ENCODE data around the gene VDAC2. TPM values are rescaled to one million over a fixed set of nuclear protein-coding genes. Genes with fewer than 3 reads are reported as not detected.
"Not testable (repeated sequence)": the region's sequence is repeated elsewhere in the genome, so short reads cannot be mapped to it uniquely, and the experiment has no call there.

Gene VDAC2
- total and polyA plus RNA-seq, 5 donors, result 362 to 429 (median 371) TPM

DNA sequence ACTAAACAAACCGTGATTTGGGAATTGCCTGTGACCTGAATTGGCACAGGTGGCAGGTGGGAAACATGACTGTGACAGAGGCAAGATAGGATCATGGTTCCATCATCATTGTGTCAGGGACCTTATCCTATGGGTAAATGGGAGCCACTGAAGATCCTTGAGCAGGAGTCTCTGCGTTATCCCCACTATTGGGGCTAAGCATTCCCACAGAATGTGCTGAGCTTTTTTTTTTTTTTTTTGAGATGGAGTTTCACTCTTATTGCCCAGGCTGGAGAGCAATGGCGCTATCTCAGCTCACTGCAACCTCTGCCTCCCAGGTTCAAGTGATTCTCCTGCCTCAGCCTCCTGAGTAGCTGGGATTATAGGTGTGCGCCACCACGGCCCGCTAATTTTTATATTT is 10.6 kb upstream of the VDAC2 start:
- H3K4me3 ChIP-seq (ENCODE audit: low read length); H3K9me3 ChIP-seq (ENCODE audit: control insufficient read depth, low read length); intact Hi-C loops (cut with DNase I); DNase-seq; H3K27me3 ChIP-seq (ENCODE audit: control insufficient read depth, insufficient read depth); H3K27ac ChIP-seq (ENCODE audit: low read length); H3K4me1 ChIP-seq (ENCODE audit: control insufficient read depth, insufficient read depth, low read length); ATAC-seq: not testable (repeated sequence)
- 95% methylated on average over 6 of the region's 6 CpGs for WGBS

DNA sequence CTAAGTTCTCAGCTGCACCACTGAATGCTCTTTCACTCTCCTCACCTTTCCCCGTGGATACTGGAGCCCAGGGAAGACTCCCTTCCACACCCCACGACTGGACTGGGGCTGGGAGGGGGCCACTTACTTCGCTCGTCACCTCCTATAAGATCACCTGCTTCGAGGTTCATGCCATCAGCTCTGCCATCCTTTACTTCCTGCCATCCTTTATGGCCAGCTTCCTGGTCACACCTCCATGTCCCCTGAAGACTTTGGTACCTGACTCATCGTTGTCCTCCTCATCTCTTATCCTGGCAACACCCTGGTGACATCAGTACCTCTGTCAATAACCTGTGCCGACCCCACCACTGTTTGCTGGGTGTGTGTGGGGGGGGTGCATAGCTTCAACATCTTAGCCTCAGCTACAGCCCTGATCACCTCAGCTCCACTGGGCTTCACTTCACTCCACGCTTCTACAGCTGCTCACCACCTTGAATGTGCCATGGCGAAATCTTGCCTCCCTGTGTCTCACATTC is 8.7 kb upstream of the VDAC2 start:
- H3K27me3 ChIP-seq (ENCODE audit: control insufficient read depth, insufficient read depth), result no peaks in the 10 kb centered on the region
- H3K4me3 ChIP-seq (ENCODE audit: low read length), result no peak overlapping the region
- WGBS, result 84% methylated on average over 9 of the region's 9 CpGs
- H3K27ac ChIP-seq (ENCODE audit: low read length), result no peak overlapping the region
- peaks cover 8% of the 10 kb centered on the region for H3K4me1 ChIP-seq (ENCODE audit: control insufficient read depth, insufficient read depth, low read length)
- H3K9me3 ChIP-seq (ENCODE audit: control insufficient read depth, low read length), result no peaks in the 10 kb centered on the region
- ATAC-seq, result no peak
- DNase-seq, result no peak
- intact Hi-C loops (cut with DNase I), result no loop called here

DNA sequence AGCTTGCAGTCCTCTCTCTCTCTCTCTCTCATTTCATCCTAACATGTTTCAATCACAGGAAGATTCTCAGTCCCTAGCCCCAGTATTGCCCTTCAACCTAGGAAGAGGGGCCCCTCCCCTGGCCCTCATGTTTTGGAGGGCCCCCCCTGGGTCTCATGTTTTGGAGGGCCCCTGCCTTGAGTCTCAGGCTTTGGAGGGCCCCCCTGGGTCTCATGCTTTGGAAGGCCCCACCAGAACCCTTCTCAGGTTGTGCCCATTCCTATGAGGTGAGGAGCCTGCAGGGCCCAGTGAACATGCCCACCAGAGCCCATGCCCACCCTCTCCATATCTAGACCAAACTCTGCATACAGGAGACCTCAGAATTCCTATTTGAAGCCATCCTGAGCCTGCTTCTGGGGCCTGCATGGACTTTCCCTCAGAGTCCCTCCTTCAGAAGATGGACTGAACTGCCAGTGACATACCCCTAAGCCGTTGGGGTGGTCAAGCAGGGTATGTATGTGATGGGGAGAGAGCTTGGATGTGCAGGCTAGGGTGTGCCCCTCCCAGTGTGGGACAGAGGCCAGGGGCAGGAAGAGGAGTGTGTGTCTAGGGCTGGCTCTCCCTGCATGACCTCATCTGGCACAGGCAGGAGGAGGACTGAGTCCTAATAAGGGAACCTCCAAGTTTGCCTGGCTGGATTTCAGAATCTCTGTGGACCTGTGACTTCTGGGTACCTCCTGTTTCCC is 8.1 kb upstream of the VDAC2 start:
- DNase-seq (peak; percentile 82 to 93 (median 84)), ATAC-seq (peak; percentile 98)
- intact Hi-C loops (cut with DNase I), result no loop called here
- Histone ChIP-seq H3K27me3 (ENCODE audit: control insufficient read depth, insufficient read depth) (no peaks in the 10 kb centered on the region), H3K9me3 (ENCODE audit: control insufficient read depth, low read length) (no peaks in the 10 kb centered on the region), H3K27ac (ENCODE audit: low read length) (peak overlapping the region; percentile 77), H3K4me1 (ENCODE audit: control insufficient read depth, insufficient read depth, low read length) (peaks cover 8% of the 10 kb centered on the region), H3K4me3 (ENCODE audit: low read length) (no peak overlapping the region)
- 52% methylated on average over 1 of the region's 1 CpG for WGBS

DNA sequence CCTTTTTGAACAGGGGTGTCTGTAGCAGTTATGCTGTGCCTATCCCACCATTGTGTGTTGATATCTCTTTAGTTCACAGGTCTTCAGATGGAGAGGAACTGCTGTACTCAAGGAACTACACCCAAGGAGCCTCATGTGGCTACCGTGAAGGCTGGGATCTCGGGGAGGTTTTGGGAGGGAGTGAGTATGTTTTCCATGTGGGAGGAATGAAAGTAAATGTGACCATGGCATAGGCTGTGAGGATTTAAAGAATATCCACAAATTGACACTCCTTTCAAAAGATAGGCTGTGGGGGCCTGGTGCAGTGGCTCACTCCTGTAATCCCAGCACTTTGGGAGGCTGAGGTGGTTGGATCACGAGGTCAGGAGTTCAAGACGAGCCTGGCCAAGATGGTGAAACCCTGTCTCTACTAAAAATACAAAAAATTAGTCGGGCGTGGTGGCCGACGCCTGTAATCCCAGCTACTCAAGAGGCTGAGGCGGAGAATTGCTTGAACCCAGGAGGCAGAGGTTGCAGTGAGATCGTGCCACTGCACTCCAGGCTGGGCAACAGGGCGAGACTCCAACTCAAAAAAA is 7.5 kb upstream of the VDAC2 start:
- DNase-seq; intact Hi-C loops (cut with DNase I); H3K9me3 ChIP-seq (ENCODE audit: control insufficient read depth, low read length); ATAC-seq; H3K27me3 ChIP-seq (ENCODE audit: control insufficient read depth, insufficient read depth); H3K4me1 ChIP-seq (ENCODE audit: control insufficient read depth, insufficient read depth, low read length); H3K4me3 ChIP-seq (ENCODE audit: low read length): not testable (repeated sequence)
- peak overlapping the region; percentile 77 for H3K27ac ChIP-seq (ENCODE audit: low read length)
- 80% methylated on average over 11 of the region's 11 CpGs for WGBS

DNA sequence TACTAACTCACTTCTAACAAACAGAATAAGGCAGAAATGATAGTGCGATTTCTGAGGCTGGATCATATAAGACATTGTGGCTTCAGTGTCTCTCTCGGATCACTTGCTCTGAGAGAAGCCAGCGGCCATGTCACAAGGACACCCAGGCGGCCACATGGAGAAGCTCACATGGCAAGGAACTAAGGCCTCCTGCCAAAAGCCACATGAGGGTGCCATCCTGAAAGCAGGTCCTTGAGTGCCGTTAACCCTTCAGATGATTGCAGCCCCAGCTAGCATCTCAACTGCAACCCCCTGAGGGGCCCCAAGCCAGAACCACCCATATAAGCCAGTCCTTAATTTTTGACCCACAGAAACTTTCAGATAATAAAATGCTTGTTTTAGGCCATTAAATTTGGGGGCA is 6.9 kb upstream of the VDAC2 start:
- H3K4me1 ChIP-seq (ENCODE audit: control insufficient read depth, insufficient read depth, low read length), result peaks cover 8% of the 10 kb centered on the region
- intact Hi-C loops (cut with DNase I), result no loop called here
- DNase-seq (no peak), ATAC-seq (peak in 1 of 2 donors; percentile 11)
- peak overlapping the region; percentile 77 for H3K27ac ChIP-seq (ENCODE audit: low read length)
- WGBS, result 77% methylated on average over 5 of the region's 5 CpGs
- no peaks in the 10 kb centered on the region for H3K27me3 ChIP-seq (ENCODE audit: control insufficient read depth, insufficient read depth)
- no peaks in the 10 kb centered on the region for H3K9me3 ChIP-seq (ENCODE audit: control insufficient read depth, low read length)
- H3K4me3 ChIP-seq (ENCODE audit: low read length), result no peak overlapping the region

DNA sequence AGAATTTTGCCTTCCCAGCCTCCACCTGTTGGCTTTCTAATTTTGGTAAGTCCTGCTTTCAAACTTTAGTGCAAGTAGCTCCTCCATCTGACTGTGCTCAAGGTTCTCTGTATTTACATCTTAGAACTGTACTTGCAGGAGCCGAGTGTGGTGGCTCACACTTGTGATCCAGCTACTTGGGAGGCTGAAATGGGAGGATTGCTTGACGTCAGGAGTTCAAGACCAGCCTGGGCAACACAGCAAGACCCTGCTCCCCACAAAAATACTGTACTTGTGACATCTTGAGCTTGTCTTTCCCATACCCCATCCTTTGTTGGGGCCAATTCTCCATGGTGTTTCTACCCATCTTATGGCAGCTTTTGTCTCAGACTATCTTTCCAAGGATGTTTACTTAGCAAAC is 4.7 kb upstream of the VDAC2 start:
- no peaks in the 10 kb centered on the region for H3K9me3 ChIP-seq (ENCODE audit: control insufficient read depth, low read length)
- no peak overlapping the region for H3K4me3 ChIP-seq (ENCODE audit: low read length)
- intact Hi-C loops (cut with DNase I), result no loop called here
- H3K4me1 ChIP-seq (ENCODE audit: control insufficient read depth, insufficient read depth, low read length), result peaks cover 10% of the 10 kb centered on the region
- no peak for ATAC-seq
- 90% methylated on average over 2 of the region's 2 CpGs for WGBS
- no peaks in the 10 kb centered on the region for H3K27me3 ChIP-seq (ENCODE audit: control insufficient read depth, insufficient read depth)
- no peak overlapping the region for H3K27ac ChIP-seq (ENCODE audit: low read length)
- no peak for DNase-seq

DNA sequence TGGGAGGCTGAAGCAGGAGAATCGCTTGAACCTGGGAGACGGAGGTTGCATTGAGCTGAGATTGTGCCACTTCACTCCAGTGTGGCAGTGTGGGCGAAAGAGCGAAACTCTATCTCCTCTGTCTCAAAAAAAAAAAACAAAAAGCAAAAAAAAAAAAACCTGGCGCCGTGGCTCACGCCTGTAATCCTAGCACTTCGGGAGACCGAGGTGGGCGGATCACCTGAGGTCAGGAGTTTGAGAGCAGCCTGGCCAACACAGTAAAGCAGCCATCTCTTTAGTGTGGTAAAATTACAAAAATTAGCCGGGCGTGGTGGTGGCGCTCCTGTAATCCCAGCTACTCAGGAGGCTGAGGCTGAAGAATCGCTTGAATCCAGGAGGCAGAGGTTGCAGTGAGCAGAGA is 4.0 kb upstream of the VDAC2 start:
- intact Hi-C loops (cut with DNase I), result not testable (repeated sequence)
- 93% methylated on average over 14 of the region's 14 CpGs for WGBS

DNA sequence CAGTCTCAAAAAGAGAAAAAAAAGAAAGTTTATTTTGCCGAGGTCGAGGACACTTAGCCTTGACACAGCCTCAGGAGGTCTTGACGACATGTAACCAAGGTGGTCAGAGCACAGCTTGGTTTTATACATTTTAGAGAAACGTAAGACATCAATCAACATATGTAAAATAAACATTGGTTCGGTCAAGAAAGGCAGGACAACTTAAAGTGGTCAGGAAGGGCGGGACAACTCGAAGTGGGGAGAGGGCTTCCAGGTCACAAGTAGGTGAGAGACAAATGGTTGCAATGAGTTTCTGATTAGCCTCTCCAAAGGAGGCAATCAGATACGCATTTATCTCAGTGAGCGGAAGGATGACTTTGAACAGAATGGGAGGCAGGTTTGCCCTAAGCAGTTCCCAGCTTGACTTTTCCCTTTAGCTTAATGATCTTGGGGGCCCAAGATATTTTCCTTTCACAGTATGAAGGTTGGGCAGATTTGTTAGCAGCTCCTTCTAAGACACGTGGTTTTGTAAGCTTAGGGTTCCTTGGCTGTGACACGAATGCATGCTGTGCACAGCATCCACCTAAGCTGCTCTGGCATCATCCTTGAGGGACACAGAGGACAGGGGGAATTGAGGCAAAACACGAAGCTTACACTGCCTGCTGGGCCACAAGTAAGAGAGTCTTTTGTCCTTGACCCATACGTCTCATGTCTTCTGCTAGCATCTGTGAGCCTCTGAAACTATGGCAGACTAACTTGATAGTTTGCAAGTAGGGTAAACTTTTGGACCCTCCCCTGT is 3.3 kb upstream of the VDAC2 start:
- Histone ChIP-seq H3K4me3 (ENCODE audit: low read length) (no peak overlapping the region), H3K27ac (ENCODE audit: low read length) (no peak overlapping the region), H3K27me3 (ENCODE audit: control insufficient read depth, insufficient read depth) (no peaks in the 10 kb centered on the region), H3K9me3 (ENCODE audit: control insufficient read depth, low read length) (no peaks in the 10 kb centered on the region), H3K4me1 (ENCODE audit: control insufficient read depth, insufficient read depth, low read length) (peaks cover 10% of the 10 kb centered on the region)
- no peak for ATAC-seq
- WGBS, result 73% methylated on average over 13 of the region's 13 CpGs
- no peak for DNase-seq
- intact Hi-C loops (cut with DNase I), result no loop called here

More for the DNA sequence above, 4.0 kb upstream of the VDAC2 start:
- not testable (repeated sequence) for H3K27ac ChIP-seq (ENCODE audit: low read length); H3K9me3 ChIP-seq (ENCODE audit: control insufficient read depth, low read length); ATAC-seq; H3K27me3 ChIP-seq (ENCODE audit: control insufficient read depth, insufficient read depth); H3K4me3 ChIP-seq (ENCODE audit: low read length); DNase-seq
- peaks cover 10% of the 10 kb centered on the region for H3K4me1 ChIP-seq (ENCODE audit: control insufficient read depth, insufficient read depth, low read length)

DNA sequence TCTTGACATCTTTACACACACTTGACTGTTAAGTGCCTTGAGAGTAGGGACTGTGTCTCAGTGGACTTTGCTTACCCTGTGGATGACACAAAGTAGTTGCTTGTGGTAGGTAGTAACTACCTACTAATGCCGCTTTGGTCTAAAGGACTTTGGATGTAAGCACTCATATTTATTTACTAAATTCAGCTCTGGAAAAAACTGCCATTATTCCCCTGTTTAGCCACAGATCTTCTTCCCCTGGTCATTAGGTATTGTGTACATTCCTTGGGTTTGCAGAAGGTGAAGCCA is 2.8 kb upstream of the VDAC2 start:
- no peak for ATAC-seq
- intact Hi-C loops (cut with DNase I), result no loop called here
- Histone ChIP-seq H3K27me3 (ENCODE audit: control insufficient read depth, insufficient read depth) (no peaks in the 10 kb centered on the region), H3K27ac (ENCODE audit: low read length) (no peak overlapping the region), H3K4me1 (ENCODE audit: control insufficient read depth, insufficient read depth, low read length) (peaks cover 6% of the 10 kb centered on the region), H3K9me3 (ENCODE audit: control insufficient read depth, low read length) (no peaks in the 10 kb centered on the region), H3K4me3 (ENCODE audit: low read length) (no peak overlapping the region)
- no peak for DNase-seq
- WGBS, result 95% methylated on average over 1 of the region's 1 CpG

DNA sequence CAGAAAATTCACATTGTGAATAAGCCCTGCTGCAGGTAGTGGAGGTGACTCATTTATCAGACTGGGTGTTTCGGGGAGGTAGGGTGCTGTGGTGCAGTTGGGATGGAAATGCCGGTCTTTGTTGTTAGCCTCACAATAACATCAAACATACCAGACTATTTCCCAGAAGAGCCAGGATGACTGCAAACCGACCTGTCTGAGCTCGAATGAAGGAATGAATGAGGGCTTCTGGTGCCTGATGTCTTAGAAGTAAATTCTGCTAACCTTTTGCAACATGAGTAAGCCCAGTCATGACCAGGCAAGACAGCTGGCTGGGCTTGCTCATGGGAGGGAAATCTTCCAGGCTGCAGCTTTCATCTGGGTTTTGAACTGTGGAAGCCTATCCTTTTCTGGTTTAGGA is 2.4 kb upstream of the VDAC2 start:
- no peak overlapping the region for H3K27ac ChIP-seq (ENCODE audit: low read length)
- WGBS, result 76% methylated on average over 4 of the region's 4 CpGs
- H3K27me3 ChIP-seq (ENCODE audit: control insufficient read depth, insufficient read depth), result no peaks in the 10 kb centered on the region
- peaks cover 3% of the 10 kb centered on the region for H3K4me1 ChIP-seq (ENCODE audit: control insufficient read depth, insufficient read depth, low read length)
- intact Hi-C loops (cut with DNase I), result no loop called here
- no peak for ATAC-seq
- no peak overlapping the region for H3K4me3 ChIP-seq (ENCODE audit: low read length)
- no peak for DNase-seq
- no peaks in the 10 kb centered on the region for H3K9me3 ChIP-seq (ENCODE audit: control insufficient read depth, low read length)

Data from right cardiac atrium (tissue), 5 donors.